Prostate gland (tissue), 2 donors: ENCODE measurements around the gene COL23A1. TPM values are rescaled to one million over a fixed set of nuclear protein-coding genes. Genes with fewer than 3 reads are reported as not detected.

Experiments used
- DNase-seq: peaks from one replicate; pipeline ENCODE4 v3.0.0-alpha.2; 2019; ENCODE audit warnings: low spot score
- H3K27ac ChIP-seq, 2 donors: fragments of 200-600 bp; sonication (generic); 2 replicates each; pipeline ENCODE4 v1.5.1; 2017 to 2019
- H3K27me3 ChIP-seq: fragments of 200-600 bp; sonication (generic); replicated peaks from 2 replicates; pipeline ENCODE4 v1.5.1; 2019; ENCODE audit not compliant: insufficient read depth
- H3K36me3 ChIP-seq, 2 donors: fragments of 200-600 bp; sonication (generic); 1 replicate in 1 of 2; 2 replicates in 1 of 2; pipeline versions ENCODE4 v1.5.1 to v1.8.1; 2017 to 2019
- H3K4me1 ChIP-seq: fragments of 200-600 bp; sonication (generic); replicated peaks from 2 replicates; pipeline ENCODE4 v1.5.1; 2019
- H3K4me3 ChIP-seq, 2 donors: fragments of 200-600 bp; sonication (generic); 2 replicates each; pipeline ENCODE4 v1.5.1; 2017 to 2019
- H3K9me3 ChIP-seq: fragments of 200-600 bp; sonication (generic); 2 replicates; pipeline ENCODE4 v1.5.1; 2017
- POLR2A ChIP-seq: fragments of 450-650 bp; IDR thresholded peaks from one replicate; pipeline ENCODE4 v1.6.1; 2016; ENCODE audit warnings: antibody characterized with exemption, mild to moderate bottlenecking
- POLR2AphosphoS5 ChIP-seq: sonication (generic); formaldehyde crosslinking; IDR thresholded peaks from one replicate; pipeline ENCODE4 v1.6.1; 2017; ENCODE audit warnings: antibody characterized with exemption
- WGBS: methylation state at CpG from one replicate; pipeline ENCODE4 v1.1.5; 2018; 5-methylcytosine and 5-hydroxymethylcytosine counted together
- intact Hi-C: fragments of 100-400 bp; cut with DNase I; formaldehyde crosslinking; loops from one replicate; pipeline ENCODE4 v1.14.2; 2022
- total RNA-seq, 2 donors: library from RNA; depleted of rRNA; stranded (reverse); fragments of >200 nt; gene quantifications; one replicate each; pipeline ENCODE4 v1.1.0, GENCODE V29; 2016
- TF ChIP-seq, protein P1 (sequence below), 4 experiments: fragments of 200-600 bp in 2 of 4; fragments of 450-650 bp in 2 of 4; sonication (generic) in 2 of 4; IDR thresholded peaks; 1 replicate in 3 of 4; 2 replicates in 1 of 4; pipeline ENCODE4 v1.5.1; 2016 to 2019; ENCODE audit warnings: antibody characterized with exemption in 4 of 4, mild to moderate bottlenecking in 2 of 4, moderate library complexity in 2 of 4

COL23A1 gene
- total RNA-seq, 2 donors from 2014 or later = 2.7 to 6.1 TPM

DNA sequence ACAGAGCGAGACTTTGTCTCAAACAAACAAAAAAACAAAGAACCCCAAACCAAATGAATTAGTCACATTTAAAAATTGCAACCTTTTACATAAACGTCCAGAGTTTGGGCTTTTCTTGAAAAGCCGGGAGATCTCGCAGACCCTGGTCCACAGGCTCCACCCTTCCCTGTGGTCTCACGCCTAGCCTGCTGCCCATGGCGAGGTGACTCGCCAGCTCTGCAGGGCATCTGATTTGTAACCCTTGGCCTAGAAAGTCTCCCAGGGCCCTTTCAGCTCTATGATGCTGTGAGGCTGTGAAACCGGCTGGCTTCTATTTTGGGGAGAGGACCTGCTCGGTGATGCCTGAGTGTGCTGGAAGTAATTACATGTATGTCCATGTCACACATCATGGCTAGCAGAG lies 312.8 kb downstream of the COL23A1 start:
- no peak overlapping the region for H3K4me3 ChIP-seq
- TF ChIP-seq POLR2AphosphoS5 (no peak), POLR2A (no peak)
- TF ChIP-seq, protein P1, sequence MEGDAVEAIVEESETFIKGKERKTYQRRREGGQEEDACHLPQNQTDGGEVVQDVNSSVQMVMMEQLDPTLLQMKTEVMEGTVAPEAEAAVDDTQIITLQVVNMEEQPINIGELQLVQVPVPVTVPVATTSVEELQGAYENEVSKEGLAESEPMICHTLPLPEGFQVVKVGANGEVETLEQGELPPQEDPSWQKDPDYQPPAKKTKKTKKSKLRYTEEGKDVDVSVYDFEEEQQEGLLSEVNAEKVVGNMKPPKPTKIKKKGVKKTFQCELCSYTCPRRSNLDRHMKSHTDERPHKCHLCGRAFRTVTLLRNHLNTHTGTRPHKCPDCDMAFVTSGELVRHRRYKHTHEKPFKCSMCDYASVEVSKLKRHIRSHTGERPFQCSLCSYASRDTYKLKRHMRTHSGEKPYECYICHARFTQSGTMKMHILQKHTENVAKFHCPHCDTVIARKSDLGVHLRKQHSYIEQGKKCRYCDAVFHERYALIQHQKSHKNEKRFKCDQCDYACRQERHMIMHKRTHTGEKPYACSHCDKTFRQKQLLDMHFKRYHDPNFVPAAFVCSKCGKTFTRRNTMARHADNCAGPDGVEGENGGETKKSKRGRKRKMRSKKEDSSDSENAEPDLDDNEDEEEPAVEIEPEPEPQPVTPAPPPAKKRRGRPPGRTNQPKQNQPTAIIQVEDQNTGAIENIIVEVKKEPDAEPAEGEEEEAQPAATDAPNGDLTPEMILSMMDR (IDR thresholded peaks at IDR 0.05) = no peak
- DNase-seq = no peak
- H3K9me3 ChIP-seq = no peaks in the 10 kb centered on the region
- no peaks in the 10 kb centered on the region for H3K4me1 ChIP-seq
- H3K27ac ChIP-seq = no peak overlapping the region
- WGBS = 91% methylated on average over 9 of the region's 9 CpGs
- peaks cover 2% of the 10 kb centered on the region for H3K27me3 ChIP-seq
- intact Hi-C loops = no loop called here
- H3K36me3 ChIP-seq = no peaks in the 10 kb centered on the region

DNA sequence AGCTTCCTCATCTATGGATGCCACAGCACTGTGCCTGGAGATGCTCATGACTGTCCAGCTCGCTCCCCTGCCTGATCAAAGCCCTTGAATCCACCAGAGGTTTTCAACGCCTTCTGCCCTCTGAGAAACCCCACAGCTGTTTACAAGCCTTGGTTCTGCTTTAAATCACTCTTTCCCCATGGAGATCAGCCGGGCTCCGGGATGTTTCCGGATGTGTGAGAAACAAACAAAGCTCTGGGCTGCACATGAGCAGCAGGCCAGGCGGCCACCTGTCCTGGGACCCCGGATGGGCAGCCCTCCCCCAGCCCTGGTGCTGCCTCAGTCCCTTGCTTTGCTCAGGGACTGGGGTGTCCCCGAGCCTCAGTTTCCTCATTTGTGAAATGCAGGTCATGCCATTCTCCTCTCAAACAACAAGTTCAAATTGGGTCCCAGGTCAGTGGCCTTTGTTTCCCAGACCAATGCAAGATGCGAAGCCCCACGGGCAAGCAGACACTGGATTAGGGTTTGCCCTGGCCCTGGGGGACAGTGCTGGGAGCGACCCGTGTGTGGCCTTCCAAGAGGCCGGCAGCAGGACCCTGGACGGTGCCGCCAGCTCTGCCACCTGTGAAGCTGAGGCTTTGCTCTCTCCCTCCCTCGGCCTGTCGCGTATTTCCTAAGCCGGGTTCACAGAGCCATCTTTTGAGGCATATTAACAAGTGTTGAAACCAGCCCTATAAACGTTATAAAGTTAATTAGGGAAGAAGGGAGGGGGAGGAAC lies 315.2 kb downstream of the COL23A1 start:
- no peak for DNase-seq

DNA sequence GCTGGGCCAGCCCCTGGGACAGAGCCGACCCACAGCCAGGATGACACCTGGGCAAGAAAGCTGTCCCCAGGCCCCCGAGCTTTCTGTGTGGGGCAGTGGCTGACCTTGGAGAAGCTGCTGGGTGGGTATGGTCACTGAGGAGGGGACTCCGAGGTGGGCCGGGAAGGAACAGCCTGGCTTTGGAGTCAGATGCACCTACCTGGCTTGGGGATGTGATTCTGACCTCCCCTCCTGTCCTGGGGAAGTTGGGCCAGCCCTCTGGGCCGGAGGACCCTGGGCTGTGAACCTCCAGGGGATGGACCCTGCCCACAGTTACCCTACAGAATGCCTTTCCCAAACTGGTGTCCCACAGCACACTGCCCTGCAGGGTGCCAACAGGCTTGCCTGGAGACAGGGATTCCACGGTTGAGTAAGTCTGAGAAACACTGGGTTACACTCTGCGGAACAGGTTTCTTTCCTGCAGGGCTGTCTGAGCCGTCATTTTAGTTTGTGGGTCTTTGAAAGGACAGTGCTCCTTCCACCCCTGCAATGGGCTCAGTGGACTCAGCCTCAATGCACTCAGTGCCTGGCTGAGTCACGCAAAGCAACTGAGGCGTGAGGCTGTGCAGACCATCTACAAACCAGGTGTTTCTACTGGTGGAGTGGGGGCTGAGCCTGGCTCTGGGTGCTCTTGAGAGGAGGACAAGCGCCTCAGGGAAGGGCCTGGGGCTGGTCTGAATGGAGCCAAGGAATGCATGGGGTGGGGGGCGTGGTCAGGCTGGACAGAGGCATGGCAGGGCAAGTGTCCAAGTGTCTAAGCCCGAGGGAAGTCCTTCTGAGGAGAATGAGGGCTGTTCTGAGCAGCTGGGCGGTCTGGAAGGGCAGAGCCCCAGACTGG lies 316.3 kb downstream of the COL23A1 start:
- Histone ChIP-seq H3K9me3 (no peaks in the 10 kb centered on the region), H3K4me1 (no peaks in the 10 kb centered on the region), H3K27me3 (peaks cover 2% of the 10 kb centered on the region), H3K27ac (no peak overlapping the region), H3K36me3 (no peaks in the 10 kb centered on the region), H3K4me3 (no peak overlapping the region)
- WGBS = 82% methylated on average over 14 of the region's 14 CpGs
- no peak for DNase-seq
- intact Hi-C loops = no loop called here
- TF ChIP-seq POLR2AphosphoS5 = no peak
- TF ChIP-seq, protein P1 (IDR thresholded peaks at IDR 0.05) = no peak
- no peak for TF ChIP-seq POLR2A

More for the DNA sequence above, 315.2 kb downstream of the COL23A1 start:
- Histone ChIP-seq H3K9me3 (no peaks in the 10 kb centered on the region), H3K4me1 (no peaks in the 10 kb centered on the region), H3K27me3 (peaks cover 2% of the 10 kb centered on the region), H3K27ac (no peak overlapping the region), H3K4me3 (no peak overlapping the region), H3K36me3 (no peaks in the 10 kb centered on the region)
- TF ChIP-seq, protein P1 (IDR thresholded peaks at IDR 0.05) = no peak
- no peak for TF ChIP-seq POLR2AphosphoS5
- intact Hi-C loops = no loop called here
- WGBS = 86% methylated on average over 20 of the region's 20 CpGs

DNA sequence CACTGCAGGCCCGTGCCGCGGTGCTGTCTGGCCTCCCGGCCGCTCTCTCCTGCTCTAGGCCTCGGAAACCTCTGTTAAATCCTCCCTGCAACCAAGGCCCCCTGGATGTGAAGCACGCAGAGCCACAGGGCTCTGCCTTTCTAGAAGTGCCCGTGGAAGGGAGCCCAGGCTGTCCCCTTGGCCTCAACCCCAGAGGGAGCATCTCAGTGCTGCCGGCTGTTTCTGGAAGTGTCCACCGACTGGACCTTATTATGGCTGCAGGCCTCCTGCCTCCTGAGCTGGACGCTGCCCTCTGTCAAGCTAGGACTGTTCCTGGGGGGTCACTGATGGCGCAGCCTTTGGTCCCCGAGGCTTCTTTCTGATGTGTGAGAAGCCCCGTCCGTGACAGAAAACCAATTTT lies 317.2 kb downstream of the COL23A1 start:
- Histone ChIP-seq H3K27me3 (peaks cover 2% of the 10 kb centered on the region), H3K27ac (no peak overlapping the region), H3K4me1 (no peaks in the 10 kb centered on the region), H3K36me3 (no peaks in the 10 kb centered on the region), H3K9me3 (no peaks in the 10 kb centered on the region), H3K4me3 (no peak overlapping the region)
- no peak for DNase-seq
- intact Hi-C loops = no loop called here
- 91% methylated on average over 5 of the region's 15 CpGs for WGBS
- no peak for TF ChIP-seq POLR2A
- TF ChIP-seq, protein P1 (IDR thresholded peaks at IDR 0.05) = no peak
